Measurements from ENCODE around the gene IGBP1.

Gene IGBP1

DNA sequence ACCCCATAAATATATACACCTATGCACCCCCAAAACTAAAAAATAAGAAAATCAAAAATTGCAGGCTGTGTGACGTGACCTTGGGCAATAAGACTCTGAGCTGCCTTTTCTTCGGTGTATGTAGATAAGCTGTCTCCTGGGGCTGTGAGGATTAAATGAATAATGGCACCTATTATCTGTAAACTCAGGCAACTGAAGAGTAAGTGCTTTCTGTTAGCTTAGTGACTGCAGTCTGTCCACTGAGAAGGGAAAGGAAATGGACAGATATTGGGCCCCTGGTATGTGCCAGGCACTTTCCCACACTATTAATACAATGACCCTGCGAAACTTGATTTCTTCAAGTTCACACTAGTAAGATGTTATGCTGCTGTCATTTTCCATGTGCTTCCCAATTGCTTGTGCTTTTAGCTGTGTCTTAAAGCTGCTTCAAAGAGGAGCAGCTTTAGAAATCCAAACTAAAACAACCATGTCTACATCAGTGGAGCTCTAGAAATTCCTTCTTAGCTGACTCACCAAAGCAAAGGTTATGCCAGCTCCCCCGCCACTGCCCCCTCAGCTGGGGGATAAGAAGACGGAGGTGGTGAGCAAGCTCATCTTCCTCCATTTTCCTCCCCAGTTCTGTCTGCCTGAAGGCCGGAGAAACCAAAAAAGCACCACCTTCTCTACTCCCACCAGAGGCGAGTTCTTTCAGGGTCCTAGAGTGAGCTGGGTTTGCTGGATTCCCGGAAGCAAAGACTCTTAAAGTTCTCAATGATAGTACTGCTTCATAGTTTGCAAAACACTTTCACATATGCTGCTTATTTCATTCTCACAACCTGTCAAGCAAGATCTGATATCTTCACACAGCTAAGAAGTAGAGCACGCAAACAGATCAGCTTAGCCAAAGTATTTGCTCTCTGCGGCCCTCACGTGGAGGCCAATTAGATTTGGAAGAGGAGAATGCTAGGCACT is 35.3 kb downstream of the IGBP1 start:
- no peak for DNase-seq

DNA sequence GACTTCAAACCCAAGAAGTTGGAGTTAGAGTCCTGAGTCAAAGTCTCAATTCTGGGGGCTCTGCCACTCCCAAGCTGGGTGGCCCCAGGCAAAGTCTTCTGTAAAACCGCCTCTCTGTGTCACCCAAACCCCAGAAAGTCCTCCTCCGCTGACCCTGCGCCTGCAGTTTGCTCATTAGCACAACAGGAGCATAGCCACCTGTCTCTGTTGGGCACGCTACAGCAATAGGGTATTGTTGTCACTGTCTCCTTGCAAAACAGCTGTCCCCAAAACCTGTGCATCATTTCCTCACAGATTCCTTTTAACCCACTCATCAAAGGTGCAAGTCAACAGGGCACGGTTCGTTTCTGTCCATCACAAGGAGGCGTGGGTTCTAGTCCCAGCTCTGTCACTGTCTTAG is 36.0 kb downstream of the IGBP1 start:
- no peak for DNase-seq

DNA sequence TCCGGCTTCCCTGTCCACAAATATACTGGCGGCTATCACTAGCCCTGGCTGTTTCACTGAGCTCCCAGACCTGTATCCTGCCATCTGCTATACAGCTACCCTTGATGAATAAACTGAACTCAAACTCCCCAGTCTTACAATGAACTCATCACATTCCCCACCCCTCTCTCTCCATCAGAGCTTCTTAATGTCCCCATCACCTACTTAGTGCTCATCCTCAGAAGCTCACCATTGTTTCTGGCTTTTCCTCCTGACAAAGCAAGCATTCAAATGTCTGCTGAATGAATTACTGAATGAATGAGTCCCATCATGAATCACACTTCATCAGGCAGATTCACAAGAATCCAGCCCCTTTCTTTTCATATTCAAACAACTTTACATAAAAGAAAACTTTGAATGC is 38.4 kb downstream of the IGBP1 start:
- no peak for DNase-seq

DNA sequence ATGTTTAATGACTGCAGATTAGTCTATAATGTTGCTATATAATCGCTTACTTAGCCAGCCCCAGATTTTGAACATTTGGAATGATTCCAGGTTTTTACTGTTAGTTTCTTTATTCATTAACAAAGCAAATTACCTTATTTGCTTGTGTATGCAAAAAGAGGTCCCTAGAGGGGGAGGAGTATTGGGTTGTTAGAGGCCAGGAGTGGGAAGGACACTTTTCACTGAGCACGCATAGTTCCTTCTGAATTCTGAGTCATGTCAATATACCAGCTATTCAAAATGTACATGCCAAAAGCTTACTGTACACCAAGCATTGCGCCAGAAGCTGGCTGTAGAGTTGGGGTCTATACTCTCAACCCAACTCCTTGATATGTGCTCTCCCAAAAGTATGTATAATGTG is 39.0 kb downstream of the IGBP1 start:
- no peak for DNase-seq

DNA sequence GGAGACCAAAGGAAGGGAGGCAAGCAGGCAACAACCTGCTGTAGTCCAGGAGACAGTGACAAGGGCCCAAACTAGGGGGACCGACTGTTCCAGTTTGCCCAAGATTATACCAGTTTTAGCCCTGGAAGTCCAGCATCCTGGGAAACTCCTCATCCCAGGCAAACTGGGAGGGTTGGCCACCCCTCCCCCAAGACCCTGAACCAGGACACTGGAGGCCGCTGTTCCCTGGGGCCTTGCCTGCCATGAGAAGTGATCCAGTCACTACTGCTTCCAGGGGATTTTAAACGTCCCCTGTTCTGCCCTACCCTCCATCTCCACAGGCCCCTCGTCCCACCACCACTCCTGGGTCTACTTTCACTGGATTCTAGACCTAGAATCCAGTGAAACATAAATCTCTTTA is 39.7 kb downstream of the IGBP1 start:
- no peak for DNase-seq

DNA sequence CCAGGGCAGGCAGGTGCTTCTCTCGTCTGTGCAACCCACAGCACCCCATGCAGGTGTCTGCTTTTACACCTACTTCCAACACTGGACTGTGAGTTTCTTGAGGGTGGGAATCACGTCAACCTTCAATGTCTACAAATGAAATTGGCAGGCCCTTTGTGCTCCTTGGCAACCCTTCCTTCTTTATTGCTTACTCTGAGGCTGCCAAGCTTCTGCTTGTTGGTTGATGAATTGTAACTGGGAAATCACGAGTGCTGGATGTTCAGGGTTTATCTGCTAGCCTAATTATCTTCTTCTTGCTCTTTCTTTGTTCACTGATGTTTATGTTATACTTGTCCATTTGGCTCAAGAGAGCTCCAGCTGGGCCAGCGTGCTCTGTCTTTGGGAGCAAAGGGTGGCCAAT is 41.5 kb downstream of the IGBP1 start:
- no peak for DNase-seq

DNA sequence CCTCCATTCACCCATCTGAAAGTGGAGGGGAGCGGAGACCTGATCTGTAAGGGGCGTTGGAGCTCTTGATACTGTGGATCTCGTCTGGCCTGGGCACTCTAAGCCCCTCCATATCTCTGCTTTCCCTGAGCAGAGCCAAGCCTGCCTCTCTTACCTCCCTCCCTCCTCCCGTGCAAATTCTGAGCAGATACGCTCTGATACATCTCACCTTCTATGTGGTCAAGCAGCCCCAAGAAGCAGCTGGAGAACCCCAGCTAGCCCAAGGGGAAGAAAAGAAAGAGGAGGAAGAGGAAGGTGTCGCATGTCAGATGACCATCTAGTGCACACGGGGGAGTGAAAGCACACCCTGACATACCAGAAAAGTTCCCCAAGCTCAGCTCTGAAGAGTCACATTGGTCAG is 42.1 kb downstream of the IGBP1 start:
- DNase-seq: no peak

DNA sequence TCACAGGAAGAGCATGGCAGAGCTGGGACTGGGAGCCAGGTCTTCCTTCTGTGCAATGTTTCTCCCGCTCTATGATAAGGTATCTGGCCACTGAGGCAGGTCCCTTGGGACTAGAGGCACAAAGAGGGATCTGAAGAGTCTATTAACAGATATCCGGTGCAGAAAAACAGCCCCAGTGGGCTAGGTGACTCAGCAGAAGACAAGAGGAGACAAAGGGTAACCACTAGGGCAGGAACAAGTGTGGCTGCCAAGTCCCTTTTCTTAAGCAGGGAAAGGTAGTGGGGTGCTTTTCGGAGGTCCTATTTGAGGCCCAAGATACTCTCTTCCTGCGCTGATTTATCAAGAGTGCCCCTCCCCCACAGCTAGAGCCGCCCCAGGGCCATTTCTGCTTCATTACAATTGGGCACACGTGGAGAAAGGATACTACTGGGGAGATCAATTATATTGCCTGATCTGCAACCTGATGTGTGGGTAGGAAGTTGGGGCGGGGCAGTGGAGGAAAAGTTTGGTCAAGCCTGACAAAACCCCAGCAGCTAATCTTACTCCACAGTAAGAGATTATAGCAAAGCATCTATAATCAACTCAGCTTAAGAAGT is 43.8 kb downstream of the IGBP1 start, which contains the start of gene DGAT2L6:
Gene DGAT2L6 (plus strand): TSS at position 546 of the 596 bp plus-strand sequence. CDS start 100 bp downstream, outside the sequence.
- no peak for DNase-seq

DNA sequence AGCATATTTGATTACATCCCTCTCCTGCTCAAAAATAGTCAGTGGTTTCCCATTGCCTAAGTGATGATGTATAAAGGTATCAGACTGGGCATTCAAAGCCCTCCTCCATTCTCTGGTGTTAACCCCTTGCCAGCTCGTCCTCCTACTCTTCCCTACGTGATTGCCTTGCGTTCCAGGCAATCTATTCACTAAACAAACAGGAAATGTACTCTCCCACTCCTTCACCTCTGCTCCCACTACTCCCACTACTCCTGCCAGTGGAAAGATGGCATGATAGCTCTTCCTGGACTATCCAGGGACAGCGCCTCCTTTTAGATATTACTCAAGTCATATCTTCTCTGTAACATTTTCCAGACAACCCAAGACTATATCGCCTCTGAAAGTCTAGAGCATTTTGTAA is 49.8 kb downstream of the IGBP1 start:
- no peak for DNase-seq

DNA sequence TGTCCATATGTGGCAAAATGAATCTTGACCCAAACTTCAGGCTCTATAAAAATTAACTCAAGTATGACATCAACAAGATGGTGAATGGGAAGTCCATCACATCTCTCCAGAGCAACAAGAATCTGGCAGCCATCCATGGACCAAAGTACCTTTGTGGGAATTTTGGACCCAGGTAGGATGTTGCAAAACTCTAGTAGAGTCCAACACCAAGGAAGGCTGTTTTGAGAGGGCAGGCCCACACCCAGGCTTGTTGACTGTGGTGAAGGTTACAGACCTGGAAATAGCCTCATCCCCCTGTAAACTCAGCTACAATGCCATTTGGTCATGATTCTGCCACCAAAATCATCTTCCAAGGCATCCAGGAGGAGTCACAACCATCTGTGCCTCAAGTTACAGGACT is 57.0 kb downstream of the IGBP1 start:
- no peak for DNase-seq

DNA sequence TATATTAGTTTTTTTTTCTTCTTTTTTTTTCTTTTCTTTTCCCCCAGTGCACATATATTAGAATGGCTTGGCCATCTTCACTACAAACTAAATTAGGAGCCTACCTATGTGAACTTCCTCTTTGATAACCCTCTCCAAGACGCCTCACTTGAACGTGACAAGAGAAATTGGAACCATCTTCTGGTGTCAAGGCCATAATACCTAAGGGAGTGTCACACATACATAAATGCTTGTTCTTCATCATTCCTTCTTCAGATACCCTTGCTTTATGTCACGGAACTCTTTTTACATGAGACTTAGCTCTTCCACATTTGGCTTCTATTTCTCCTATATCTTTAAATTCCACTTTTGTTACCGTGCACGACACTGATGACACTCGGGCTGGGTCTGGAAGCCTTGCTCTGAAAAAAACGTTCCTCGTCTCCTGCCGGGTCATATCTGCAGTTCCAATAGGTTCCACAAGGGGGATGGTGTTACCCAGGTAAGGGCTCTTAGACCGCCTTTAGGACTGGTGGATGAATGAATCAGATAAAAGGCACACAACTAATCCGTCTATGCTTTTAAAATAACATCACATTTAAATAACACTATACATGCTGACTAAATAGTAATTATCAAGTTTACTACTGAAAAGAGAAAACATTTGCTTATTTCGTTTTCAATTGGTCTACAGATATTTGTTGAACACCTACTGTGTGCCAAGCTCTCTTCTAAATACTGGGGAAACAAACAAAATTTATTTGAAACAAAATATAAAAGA is 63.9 kb downstream of the IGBP1 start:
- peak; percentile 64 for DNase-seq

DNA sequence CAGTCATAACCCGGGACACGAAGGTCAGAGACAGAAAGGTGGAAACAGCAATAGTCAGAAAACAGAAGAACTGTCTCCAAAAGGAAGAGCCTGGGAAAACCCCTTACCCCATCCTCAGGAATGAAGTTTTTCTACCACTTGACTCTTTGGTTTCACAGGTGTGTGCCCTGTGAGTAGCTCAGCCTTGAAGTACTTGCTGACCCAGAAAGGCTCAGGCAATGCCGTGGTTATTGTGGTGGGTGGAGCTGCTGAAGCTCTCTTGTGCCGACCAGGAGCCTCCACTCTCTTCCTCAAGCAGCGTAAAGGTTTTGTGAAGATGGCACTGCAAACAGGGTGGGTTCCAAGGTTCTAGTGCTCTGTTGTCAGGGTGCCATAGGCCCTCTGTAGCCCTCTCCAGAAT is 68.5 kb downstream of the IGBP1 start:
- DNase-seq: no peak

DNA sequence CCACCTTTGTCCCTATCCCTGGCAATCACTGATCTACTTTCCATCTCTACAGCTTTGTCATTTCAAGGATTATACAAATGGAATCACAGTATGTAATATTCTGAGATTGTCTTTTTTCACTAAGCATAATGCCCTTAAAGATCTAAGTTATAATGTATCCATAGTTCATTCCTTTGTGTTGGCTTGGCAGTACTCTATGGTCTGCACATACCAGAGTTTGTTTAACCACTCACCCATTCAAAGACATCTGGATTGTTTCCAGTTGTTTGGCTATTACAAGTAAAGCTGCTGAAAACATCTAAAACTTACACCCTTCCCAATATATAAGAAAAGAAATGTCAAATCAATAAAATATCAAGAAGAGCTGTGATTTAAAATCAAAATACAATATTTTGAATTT is 75.2 kb downstream of the IGBP1 start:
- DNase-seq: peak; percentile 12

DNA sequence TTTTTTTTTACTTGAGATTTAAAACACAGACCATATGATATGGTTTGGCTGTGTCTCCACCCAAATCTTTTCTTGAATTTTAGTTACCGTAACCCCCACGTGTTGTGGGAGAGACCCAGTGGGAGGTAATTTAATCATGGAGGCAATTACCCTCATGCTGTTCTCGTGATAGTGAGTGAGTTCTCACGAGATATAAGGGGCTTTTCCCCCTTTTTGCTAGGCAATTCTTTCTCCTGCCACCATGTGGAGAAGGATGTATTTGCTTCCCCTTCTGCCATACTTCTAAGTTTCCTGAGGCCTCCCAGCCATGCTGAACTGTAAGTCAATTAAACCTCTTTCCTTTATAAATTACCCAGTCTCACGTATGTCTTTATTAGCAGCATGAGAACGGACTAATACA is 76.3 kb downstream of the IGBP1 start:
- DNase-seq: peak; percentile 15
